AG09309 (cell line): ENCODE results near the gene GUCD1.

Source experiments
- DNase-seq: peaks from one replicate; pipeline ENCODE4 v3.0.0-alpha.2; 2010; ENCODE audit warnings: low read depth
- H3K4me3 ChIP-seq: 2 replicates; pipeline ENCODE4 v1.5.1; 2011; ENCODE audit warnings: mild to moderate bottlenecking, low read depth, low read length, moderate library complexity; ENCODE audit not compliant: control insufficient read depth
- CTCF ChIP-seq: IDR thresholded peaks from 2 replicates; pipeline ENCODE4 v1.5.1; 2011; ENCODE audit warnings: mild to moderate bottlenecking, low read depth, low read length, inconsistent platforms; ENCODE audit not compliant: insufficient read depth, control insufficient read depth; ENCODE audit errors: missing control alignments

The GUCD1 gene

GRCh38 chr22:24507716-24508115, 47.2 kb downstream of the GUCD1 start:
- no peak for TF ChIP-seq CTCF
- DNase-seq: no peak
- H3K4me3 ChIP-seq: no peak overlapping the region

- no peak overlapping the region for H3K4me3 ChIP-seq
- TF ChIP-seq CTCF: no peak
- DNase-seq: no peak
Measured at GRCh38 chr22:24506802-24507438, 48.0 kb downstream of the GUCD1 start.

GRCh38 chr22:24504956-24505736, 49.8 kb downstream of the GUCD1 start:
- TF ChIP-seq CTCF: no peak
- no peak for DNase-seq
- no peak overlapping the region for H3K4me3 ChIP-seq

GRCh38 chr22:24504540-24504939, 50.4 kb downstream of the GUCD1 start:
- DNase-seq: no peak
- no peak overlapping the region for H3K4me3 ChIP-seq
- TF ChIP-seq CTCF: no peak

- no peak for DNase-seq
- no peak for TF ChIP-seq CTCF
- H3K4me3 ChIP-seq: no peak overlapping the region
Measured at GRCh38 chr22:24503843-24504338, 51.0 kb downstream of the GUCD1 start.

- no peak for DNase-seq
- TF ChIP-seq CTCF: peak; percentile 80
- H3K4me3 ChIP-seq: no peak overlapping the region
Measured at GRCh38 chr22:24503137-24503842, 51.6 kb downstream of the GUCD1 start.
